GM12892 (cell line): Measurements from ENCODE around the gene GFOD2.

ENCODE experiments used
- DNase-seq: peaks from one replicate; pipeline ENCODE4 v3.0.0; 2011; ENCODE audit not compliant: insufficient read length
- FAIRE-seq: peaks from 2 replicates; lab custom pipeline; 2011; peaks lifted over from hg19 to GRCh38; lab: Jason Lieb, UNC
- POLR2A ChIP-seq: IDR thresholded peaks from 2 replicates; pipeline ENCODE4 v1.6.1; 2011; ENCODE audit warnings: low read depth, low read length, control low read depth
- POLR2AphosphoS5 ChIP-seq: IDR thresholded peaks from 2 replicates; pipeline ENCODE4 v1.6.1; 2011; ENCODE audit warnings: low read depth, low read length, control low read depth
- TAF1 ChIP-seq: IDR thresholded peaks from 2 replicates; pipeline ENCODE4 v1.6.1; 2011; ENCODE audit warnings: low read depth, mild to moderate bottlenecking, control low read depth, low read length, borderline replicate concordance

The GFOD2 gene

DNA sequence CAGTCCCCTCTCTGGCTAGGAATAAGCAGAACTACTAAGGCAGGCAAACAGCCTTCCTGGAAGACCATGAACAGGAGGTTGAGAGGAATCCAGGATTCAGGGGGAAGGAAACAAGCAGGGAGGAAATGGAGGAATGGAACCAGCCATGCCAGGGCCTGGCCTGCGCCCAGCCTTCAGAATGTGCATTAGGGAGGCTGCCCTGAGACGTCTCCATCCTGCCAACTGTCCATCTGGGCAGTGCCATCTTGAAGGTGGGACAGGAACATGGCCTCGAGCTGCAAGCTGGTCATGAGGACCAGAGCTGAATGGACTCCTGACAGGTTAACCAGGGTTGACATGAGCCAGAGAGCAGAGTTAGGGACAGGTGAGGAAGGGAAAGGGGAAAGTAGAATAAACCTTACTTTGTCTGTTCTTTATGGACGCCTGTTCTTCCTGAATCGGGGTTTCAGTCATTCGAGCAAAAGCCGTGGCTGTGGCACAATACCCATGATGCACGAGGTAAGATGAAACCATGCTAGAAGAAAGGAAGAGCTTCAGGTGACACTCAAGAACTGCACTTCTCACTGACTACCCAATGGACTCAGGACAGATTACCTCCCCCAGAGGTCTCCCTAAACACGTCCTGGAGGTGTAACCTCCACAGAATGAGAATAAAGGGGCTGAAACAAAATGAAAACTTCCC lies 12.1 kb upstream of the GFOD2 start:
- TF ChIP-seq POLR2AphosphoS5 (no peak), POLR2A (no peak), TAF1 (no peak)
- DNase-seq (no peak), FAIRE-seq (no peak)

DNA sequence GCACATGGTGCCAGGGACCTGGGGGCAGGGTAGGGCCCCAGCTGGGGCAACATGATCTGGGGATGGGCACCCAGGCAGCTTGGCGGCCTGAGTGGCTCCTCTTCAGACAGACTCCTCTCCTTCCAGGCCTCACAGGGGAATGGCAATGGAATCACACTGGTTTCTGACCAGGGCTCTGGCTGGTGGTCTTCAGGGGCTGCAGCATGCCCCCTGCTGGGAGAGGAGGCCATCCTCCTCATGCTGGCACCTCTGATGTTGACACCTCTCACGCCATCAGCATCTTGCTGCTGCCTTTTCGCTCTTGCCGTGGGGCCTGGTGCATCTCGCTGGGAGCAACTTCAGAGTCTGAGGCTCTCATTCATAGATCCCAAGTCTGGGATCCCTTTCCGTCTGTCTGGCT lies 11.2 kb upstream of the GFOD2 start:
- TF ChIP-seq TAF1 (no peak), POLR2AphosphoS5 (no peak), POLR2A (no peak)
- FAIRE-seq, result no peak
- DNase-seq, result no peak

DNA sequence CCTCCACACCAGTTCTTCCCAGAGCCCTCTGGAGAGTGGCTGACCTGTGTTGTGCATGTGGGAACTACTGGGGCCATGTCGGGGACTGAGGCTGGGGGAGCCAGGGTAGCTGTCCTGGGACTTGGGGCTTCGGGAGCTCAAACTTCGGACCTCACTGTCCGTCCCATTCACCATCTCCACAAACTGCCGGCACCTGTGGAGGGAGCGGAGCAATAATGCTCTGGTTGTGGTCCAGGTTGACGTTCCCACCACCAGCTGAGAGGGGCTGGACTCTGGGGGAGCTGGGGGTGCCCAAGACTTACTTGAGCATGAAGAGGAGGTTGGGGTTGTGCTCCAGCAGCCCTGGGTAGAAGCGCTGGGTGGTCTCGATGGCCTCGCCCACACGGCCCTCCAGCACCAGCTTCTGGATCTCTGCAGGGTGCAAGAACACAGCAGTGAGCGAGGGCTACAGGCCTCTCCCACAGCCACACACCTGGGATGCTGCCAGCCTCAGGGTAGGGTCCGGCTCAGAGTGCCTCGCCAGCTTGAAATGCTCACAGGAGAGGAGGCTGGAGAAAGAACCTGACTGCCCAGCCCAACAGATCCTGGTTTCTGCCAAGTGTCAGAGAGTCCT lies 10.6 kb upstream of the GFOD2 start:
- TF ChIP-seq POLR2A (no peak), TAF1 (no peak), POLR2AphosphoS5 (no peak)
- FAIRE-seq (no peak), DNase-seq (no peak)

DNA sequence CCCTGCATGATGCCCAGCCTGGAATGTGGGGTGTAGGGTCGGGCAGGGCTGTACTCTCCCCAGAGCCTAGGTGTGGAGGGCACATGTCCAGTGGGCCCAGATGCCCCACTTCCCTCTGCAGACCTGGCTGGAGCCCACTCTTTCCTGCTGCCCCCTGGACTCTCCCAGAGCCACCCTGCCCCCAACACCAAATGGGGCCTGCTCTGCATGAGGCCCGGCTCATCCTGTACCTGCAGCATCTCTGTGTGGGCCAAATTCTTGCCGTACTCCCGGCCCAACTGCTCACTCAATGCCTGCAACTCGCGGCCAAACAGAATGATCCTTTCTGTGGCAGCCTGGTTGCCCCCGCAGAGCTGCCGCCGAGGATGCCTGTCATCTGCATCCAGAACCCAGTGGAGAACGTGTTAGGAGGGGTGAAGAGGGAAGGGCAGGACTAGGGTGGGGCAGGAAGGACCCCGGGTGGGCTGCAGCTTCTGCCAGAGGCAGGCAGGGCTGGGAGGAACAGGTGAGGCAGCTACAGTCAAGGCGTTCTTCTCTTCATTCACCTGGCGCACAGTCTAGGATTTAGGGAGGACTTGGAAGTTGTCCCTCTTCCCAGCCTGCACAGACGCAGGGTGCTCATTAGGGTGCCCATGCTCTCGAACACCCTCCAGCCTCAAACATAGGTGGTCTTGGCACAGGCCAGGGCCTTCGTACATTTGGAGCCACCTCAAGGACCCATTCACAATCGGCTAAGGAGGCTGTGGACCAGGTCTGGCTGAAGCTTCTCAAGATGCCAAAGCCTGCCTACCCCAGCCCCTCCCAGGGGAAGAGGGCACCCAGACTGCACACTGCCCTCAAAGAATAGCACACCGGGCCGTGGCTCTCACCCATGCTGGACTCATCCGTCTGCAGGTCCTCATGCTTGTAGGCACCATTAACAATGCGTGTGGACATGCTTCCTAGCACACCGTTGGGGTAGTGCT lies 8.7 kb upstream of the GFOD2 start:
- DNase-seq (no peak), FAIRE-seq (no peak)
- TF ChIP-seq POLR2AphosphoS5 (no peak), POLR2A (no peak), TAF1 (no peak)

DNA sequence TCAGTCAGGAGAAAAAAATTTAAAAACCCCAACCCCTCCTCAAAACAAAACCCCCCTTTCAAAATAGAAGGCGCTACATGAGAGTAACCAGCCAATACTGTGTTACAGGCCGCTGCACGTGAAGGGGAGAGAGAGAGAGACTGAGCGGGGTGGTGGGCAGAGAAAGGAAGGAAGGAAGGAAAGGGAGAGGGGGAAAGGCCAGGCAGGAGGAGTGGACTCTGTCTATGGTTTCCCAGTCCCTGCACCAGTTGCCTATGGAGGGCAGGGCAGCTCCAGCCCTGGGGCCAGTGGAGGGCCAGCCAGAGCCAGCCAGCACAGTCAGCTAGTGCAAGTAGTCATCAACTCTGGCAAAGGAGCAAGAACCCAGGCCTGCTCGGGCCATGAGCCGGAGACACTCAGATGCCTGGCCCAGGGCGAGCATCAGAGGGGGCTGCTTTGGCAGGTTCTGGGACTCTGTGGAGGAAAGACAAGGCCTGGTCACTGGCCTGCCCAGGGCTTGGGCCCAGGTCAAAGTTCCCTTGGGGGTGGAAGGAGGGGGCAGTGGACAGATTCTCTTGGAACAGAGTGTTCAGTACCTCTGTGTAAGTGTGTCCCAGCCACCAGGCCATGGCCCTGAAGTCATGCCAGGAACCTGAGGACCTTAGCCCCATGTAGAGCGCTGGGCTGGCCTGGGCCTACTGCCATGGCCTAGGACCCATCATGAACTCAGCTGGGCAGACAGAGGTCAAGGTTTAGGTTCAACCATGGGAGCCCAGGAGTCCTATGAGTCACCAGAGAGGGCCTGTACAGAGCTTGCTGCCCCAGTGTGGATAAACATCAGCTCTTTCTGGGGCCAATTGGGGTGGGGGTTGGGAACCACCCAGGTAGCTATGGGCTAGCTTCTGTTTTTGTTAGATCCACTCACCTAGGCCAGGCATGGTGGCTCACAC lies 7.3 kb upstream of the GFOD2 start:
- TF ChIP-seq POLR2AphosphoS5 (no peak), POLR2A (no peak), TAF1 (no peak)
- FAIRE-seq, result no peak
- DNase-seq, result no peak

DNA sequence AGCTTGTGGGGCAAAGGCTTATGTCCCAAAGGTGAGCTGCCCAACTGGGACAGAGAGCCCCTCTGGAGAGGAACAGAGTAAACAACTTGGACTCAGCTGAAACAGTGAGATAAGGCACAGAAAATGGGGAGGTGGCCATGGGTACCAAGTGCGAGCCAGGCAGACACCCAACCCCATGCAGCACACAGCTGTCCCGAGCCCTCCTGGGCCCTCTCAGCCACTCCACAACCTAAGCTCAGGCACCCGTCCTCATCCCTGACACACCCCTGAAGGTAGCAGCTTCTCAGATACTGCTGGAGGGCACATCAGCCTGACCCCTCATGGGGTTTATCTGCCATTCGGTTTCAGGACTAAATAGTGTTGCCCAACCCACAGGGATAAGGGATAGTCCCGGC lies 4.8 kb upstream of the GFOD2 start:
- FAIRE-seq, result no peak
- TF ChIP-seq POLR2AphosphoS5 (no peak), TAF1 (no peak), POLR2A (no peak)
- no peak for DNase-seq

DNA sequence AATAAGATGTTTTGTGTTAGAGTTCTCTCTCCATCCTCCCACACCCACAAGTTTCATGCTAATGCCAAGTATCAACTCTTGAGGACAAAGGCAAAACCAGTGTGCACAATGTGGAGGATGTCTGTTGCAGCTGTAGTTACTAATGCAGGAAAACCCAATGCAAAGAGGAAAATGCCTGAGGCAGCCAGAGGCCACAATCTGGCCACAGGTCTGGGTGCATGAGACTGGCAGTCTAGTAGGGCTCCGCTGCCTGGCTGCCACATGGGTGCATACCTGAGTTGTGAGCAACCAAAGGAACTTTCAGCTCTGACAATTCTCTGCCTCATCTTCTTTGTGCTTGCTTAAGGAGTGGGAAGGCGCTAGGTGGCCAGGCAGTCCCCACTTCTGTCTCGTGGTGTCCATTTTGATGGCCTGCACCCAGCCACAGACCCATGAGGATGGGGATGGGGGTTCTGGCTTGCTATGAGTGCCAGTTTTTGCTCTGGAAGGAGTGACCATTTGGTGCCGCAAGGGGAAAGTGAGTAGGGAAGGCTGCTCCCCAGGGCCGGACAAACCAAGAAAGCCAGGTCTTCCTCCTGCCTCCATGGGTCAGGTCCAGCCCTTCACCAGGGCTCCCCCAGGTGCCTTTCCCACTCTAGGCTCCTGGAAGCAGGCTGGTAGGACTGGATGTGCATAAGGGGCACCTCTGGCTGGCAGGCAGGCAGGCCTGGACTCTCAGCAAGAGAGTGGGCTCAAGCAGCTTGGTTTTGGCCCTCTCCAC lies 4.2 kb upstream of the GFOD2 start:
- no peak for DNase-seq
- FAIRE-seq, result no peak
- TF ChIP-seq POLR2AphosphoS5 (no peak), POLR2A (no peak), TAF1 (no peak)

DNA sequence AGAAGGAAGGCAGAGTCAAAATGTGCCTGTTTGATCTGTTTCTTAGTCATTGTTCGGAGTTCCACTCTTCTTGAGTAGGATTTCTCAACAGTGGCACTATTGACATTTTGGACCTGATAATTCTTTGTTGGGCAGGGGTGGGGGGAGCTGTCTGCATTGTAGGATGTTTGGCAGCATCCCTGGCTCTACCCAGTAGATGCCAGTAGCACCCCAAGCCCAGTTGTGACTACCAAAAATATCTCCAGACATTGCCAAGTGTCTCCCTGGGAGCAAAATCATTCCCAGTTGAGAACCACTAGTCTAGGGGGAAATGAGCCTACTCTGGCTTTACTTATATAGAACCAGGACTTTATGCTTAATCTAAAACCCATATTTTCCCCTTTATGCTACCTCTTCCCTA lies 1.1 kb upstream of the GFOD2 start:
- FAIRE-seq (no peak), DNase-seq (no peak)
- no peak for TF ChIP-seq TAF1
- no peak for TF ChIP-seq POLR2A
- TF ChIP-seq POLR2AphosphoS5, result no peak

DNA sequence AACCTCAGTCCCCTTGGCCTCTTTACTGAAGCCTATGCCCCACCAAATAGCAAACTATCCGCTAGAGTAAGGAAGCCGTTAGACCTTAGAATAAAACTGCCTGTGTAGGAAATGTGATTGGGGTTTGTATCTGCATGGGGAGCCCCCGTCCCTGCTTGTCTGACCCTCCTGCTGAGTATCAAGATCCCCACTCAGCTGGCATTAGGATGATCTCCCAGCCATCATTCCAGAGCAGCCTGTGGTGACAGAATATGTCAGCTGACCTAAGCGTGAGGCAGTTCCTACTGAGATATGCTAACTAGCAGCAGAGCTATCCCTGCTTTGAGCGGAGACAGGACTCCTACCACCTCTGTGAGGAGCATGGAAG lies 645 bp upstream of the GFOD2 start:
- DNase-seq, result no peak

DNA sequence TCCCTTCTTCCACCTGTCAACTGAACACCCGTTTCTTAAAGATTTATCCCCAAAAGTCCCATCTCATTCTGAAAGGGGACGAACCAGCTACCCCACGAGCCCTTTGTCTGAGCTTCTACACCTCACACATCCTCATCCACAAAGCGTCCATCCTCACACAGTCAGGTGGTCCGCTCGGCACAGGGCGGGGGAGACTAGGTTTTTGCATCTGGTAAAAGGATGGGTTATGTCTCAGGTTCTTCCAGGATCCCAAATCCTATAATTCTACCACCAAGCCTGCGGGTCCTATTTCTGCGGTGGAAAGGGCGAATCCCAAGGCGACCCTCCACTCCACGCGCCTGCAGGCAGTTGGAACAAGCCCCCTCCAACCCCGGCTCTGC lies 458 bp downstream of the GFOD2 start:
- no peak for FAIRE-seq
- TF ChIP-seq TAF1 (no peak), POLR2A (no peak), POLR2AphosphoS5 (no peak)
- DNase-seq, result no peak

More for the DNA sequence above, 645 bp upstream of the GFOD2 start:
- FAIRE-seq, result peak; percentile 17
- TF ChIP-seq POLR2AphosphoS5 (no peak), POLR2A (no peak; the same call in 1 of the 2 replicates), TAF1 (no peak)
